Heart left ventricle (tissue), 16 donors: ENCODE measurements around the gene TBC1D8. TPM values are rescaled to one million over a fixed set of nuclear protein-coding genes. Genes with fewer than 3 reads are reported as not detected.
A peak's percentile ranks its signal among the peaks of the same experiment; 100 is the strongest.

Source experiments
- ATAC-seq, 4 donors: fragments of 200-7000 bp; cut with Tn5 transposase; one replicate each; pipeline ENCODE4 v1.9.1; 2020 to 2022; ENCODE audit warnings: moderate library complexity in 4 of 4, mild to moderate bottlenecking in 3 of 4, moderate number of reproducible peaks in 1 of 4
- DNase-seq, 5 donors: peaks; one replicate each; pipeline ENCODE4 v3.0.0-alpha.2; 2020
- H3K27ac ChIP-seq, 12 donors: fragments of 200-600 bp; sonication (generic) in 4 of 12; one replicate each; pipeline versions ENCODE4 v1.5.0 to v1.8.0; 2016 to 2022; ENCODE audit warnings: mild to moderate bottlenecking in 2 of 12
- H3K27me3 ChIP-seq, 9 donors: fragments of 200-600 bp; sonication (generic) in 2 of 9; one replicate each; pipeline versions ENCODE4 v1.5.1 to v1.8.0; 2016 to 2022; ENCODE audit warnings: mild to moderate bottlenecking in 3 of 9
- H3K36me3 ChIP-seq, 9 donors: fragments of 200-600 bp; sonication (generic) in 2 of 9; one replicate each; pipeline versions ENCODE4 v1.5.0 to v1.8.0; 2018 to 2022; ENCODE audit warnings: mild to moderate bottlenecking in 2 of 9
- H3K4me1 ChIP-seq, 12 donors: fragments of 200-600 bp; sonication (generic) in 4 of 12; one replicate each; pipeline versions ENCODE4 v1.5.0 to v1.8.0; 2016 to 2022; ENCODE audit warnings: mild to moderate bottlenecking in 3 of 12
- H3K4me3 ChIP-seq, 12 donors: fragments of 200-600 bp; sonication (generic) in 4 of 12; one replicate each; pipeline versions ENCODE4 v1.5.0 to v1.8.0; 2017 to 2022; ENCODE audit warnings: mild to moderate bottlenecking in 9 of 12, moderate library complexity in 4 of 12
- H3K9me3 ChIP-seq, 12 donors: fragments of 200-600 bp; sonication (generic) in 4 of 12; one replicate each; pipeline versions ENCODE4 v1.5.0 to v1.8.0; 2016 to 2022; ENCODE audit warnings: mild to moderate bottlenecking in 1 of 12
- POLR2A ChIP-seq, 2 donors: fragments of 450-650 bp; IDR thresholded peaks; one replicate each; pipeline ENCODE4 v1.6.1; 2017; ENCODE audit warnings: antibody characterized with exemption in 2 of 2, mild to moderate bottlenecking in 2 of 2, moderate library complexity in 2 of 2
- WGBS, 4 donors: extraction: QIAGEN DNeasy Blood & Tissue Kit in 2 of 4; methylation state at CpG; one replicate each; pipeline versions ENCODE4 v1.1.5 to v1.1.7; 2013 to 2018; 5-methylcytosine and 5-hydroxymethylcytosine counted together
- intact Hi-C, 10 donors: fragments of 100-400 bp; cut with DNase I; formaldehyde crosslinking; loops; one replicate each; pipeline versions ENCODE4 v1.11.1 to v1.14.2; 2022
- polyA plus RNA-seq, 2 donors: library from polyadenylated mRNA; stranded (reverse); fragments of 200-250 nt; gene quantifications; one replicate each; pipeline ENCODE4 v1.2.3, GENCODE V29; 2013
- total RNA-seq, 9 donors: library from RNA; depleted of rRNA in 2 of 9; stranded (reverse); fragments of >200 nt in 2 of 9; fragmentation: NEBNext Ultra II Directional in 3 of 9; extraction: Animal tissue kit (Norgen Biotek cat#: 25700) in 3 of 9; gene quantifications; one replicate each; pipeline versions ENCODE4 v1.1.0 to v1.2.4, GENCODE V29; 2016 to 2023
- TF ChIP-seq, protein P1 (sequence below), 12 donors: fragments of 200-600 bp; sonication (generic) in 4 of 12; IDR thresholded peaks; one replicate each; pipeline versions ENCODE4 v1.5.0 to v1.8.0; 2018 to 2022; ENCODE audit warnings: antibody characterized with exemption in 12 of 12, mild to moderate bottlenecking in 5 of 12
- donor health status: ischemic (EF 13 %, LVEDD 7.1; RV severe dilation, severe dysfunction).
- donor health status: healthy with polysubstance abuse.
- donor health status: DM: no; HTN: yes; CAD: no.
- donor health status: DM: no; HTN: no; CAD: no.
- donor health status: ischemic (EF 25% LVEDD 6.9; RV normal size, moderate dysfunction).
- donor health status: ischemic (EF 25% LVEDD 5.7; RV mildly dilated, moderate dysfunction).
- donor health status: healthy.
- donor health status: DM: yes; HTN: yes; CAD: no.
- donor health status: ischemic (EF 35%, LVEDD 5.7; RV mildly dilated, moderate dysfunction).
- donor health status: nonischemic (EF 11% LVEDD 7.7; RV severe dilation, severe dysfunction).
- donor health status: DM: yes; HTN: yes; CAD: no.
- donor health status: PGD.
- donor health status: ischemic (EF 29% LVEDD 5.4; RV normal size, mild dysfunction).
- donor health status: nonischemic (EF 23%, LVEDD 6.1; RV moderate dilation, normal function).

TBC1D8 gene
- total and polyA plus RNA-seq, 11 donors = 30.1 to 61.7 (median 42.9) TPM

DNA sequence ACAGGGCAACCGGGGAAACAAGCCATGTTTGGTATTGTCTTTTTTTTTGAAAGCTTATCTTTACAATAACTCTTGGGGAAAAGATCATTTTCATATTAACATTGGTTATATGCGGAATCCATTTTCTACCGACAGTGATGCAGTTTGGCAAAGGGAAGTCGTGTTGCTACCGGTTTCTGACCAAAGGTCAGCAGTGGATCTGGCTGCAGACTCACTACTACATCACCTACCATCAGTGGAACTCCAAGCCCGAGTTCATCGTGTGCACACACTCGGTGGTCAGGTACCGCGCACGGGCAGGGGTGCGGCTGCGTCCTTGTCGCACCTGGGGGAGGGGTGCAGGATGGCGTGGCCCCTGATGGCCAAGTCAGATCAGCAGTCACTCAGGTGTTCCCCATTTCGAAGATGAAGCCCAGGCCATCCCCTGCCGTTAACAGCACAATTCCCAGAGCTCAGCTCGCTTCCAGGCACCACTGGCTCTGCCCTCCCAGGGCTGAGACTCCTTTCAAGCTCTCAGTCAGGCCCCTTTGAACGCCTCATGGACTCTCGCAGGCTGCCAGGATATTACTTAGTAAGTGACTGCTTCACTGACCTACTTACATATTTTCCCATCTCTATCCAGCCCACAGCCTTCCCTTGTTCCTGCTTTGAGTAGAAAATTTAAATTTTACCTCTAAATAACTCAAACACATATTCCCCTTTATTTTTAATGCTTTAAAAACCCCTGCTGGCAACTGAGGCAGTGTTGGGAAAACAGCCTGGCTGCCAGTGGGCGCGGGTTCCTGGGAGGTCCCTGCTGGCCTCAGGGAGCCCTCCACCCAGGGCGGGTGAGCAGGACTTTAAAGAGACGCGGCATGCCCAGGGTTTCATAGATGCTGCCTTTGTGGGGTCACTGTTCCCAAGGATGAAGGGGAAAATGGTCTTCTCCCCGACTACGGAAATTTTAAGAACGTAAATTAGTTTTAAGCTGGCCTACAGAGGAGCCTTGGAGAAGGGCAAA, 182.7 kb downstream of the TBC1D8 start:
- TF ChIP-seq, protein P1, sequence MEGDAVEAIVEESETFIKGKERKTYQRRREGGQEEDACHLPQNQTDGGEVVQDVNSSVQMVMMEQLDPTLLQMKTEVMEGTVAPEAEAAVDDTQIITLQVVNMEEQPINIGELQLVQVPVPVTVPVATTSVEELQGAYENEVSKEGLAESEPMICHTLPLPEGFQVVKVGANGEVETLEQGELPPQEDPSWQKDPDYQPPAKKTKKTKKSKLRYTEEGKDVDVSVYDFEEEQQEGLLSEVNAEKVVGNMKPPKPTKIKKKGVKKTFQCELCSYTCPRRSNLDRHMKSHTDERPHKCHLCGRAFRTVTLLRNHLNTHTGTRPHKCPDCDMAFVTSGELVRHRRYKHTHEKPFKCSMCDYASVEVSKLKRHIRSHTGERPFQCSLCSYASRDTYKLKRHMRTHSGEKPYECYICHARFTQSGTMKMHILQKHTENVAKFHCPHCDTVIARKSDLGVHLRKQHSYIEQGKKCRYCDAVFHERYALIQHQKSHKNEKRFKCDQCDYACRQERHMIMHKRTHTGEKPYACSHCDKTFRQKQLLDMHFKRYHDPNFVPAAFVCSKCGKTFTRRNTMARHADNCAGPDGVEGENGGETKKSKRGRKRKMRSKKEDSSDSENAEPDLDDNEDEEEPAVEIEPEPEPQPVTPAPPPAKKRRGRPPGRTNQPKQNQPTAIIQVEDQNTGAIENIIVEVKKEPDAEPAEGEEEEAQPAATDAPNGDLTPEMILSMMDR (IDR thresholded peaks at IDR 0.05) = no peak
- no peak for TF ChIP-seq POLR2A (IDR thresholded peaks at IDR 0.05)
- ATAC-seq = peak in 1 of 4 donors; percentile 25
- Histone ChIP-seq H3K4me1 (no peaks in the 10 kb centered on the region), H3K36me3 (peaks cover 0 to 89% (median 56%) of the 10 kb centered on the region in 9 donors), H3K9me3 (no peaks in the 10 kb centered on the region), H3K4me3 (no peak overlapping the region), H3K27ac (no peak overlapping the region), H3K27me3 (no peaks in the 10 kb centered on the region)
- DNase-seq = no peak
- intact Hi-C loops = no loop called here
- WGBS, 4 donors = 90 to 93% (median 91%) methylated on average over 24 to 28 of the region's 28 CpGs

GRCh38 chr2:100967716-100968115, 183.5 kb downstream of the TBC1D8 start:
- Histone ChIP-seq H3K4me3 (no peak overlapping the region), H3K36me3 (peaks cover 0 to 82% (median 48%) of the 10 kb centered on the region in 9 donors), H3K9me3 (no peaks in the 10 kb centered on the region), H3K4me1 (peaks cover 0 to 5% (median 0%) of the 10 kb centered on the region in 12 donors), H3K27ac (no peak overlapping the region), H3K27me3 (no peaks in the 10 kb centered on the region)
- TF ChIP-seq POLR2A (IDR thresholded peaks at IDR 0.05) = no peak
- TF ChIP-seq, protein P1 (IDR thresholded peaks at IDR 0.05) = no peak
- DNase-seq (no peak), ATAC-seq (no peak)
- WGBS, 4 donors = 83 to 91% (median 90%) methylated on average over 8 of the region's 8 CpGs
- intact Hi-C loops = no loop called here

DNA sequence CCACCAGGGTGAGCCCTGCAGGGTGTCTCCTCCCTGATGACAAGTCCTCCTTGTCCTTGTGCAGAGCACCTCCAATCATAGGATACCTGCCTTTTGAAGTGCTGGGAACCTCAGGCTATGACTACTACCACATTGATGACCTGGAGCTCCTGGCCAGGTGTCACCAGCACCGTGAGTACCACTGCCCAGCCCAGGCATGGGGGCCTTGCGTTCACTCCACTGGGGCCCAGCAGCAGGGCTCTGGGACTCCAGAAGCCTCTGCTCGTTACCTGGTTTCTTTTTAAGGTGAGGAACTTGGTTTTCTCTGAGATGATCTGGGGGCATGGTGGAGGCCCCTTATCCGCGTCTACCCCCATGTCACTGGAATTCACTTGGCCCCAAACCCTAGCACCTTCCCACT, 185.6 kb downstream of the TBC1D8 start:
- WGBS, 4 donors = 96 to 99% (median 98%) methylated on average over 5 of the region's 5 CpGs
- Histone ChIP-seq H3K4me3 (no peak overlapping the region), H3K27me3 (no peaks in the 10 kb centered on the region), H3K4me1 (peaks cover 0 to 14% (median 7%) of the 10 kb centered on the region in 12 donors), H3K9me3 (no peaks in the 10 kb centered on the region), H3K36me3 (peaks cover 0 to 61% (median 30%) of the 10 kb centered on the region in 9 donors), H3K27ac (no peak overlapping the region)
- TF ChIP-seq, protein P1 (IDR thresholded peaks at IDR 0.05) = no peak
- no peak for TF ChIP-seq POLR2A (IDR thresholded peaks at IDR 0.05)
- intact Hi-C loops = no loop called here
- DNase-seq (no peak), ATAC-seq (no peak)

DNA sequence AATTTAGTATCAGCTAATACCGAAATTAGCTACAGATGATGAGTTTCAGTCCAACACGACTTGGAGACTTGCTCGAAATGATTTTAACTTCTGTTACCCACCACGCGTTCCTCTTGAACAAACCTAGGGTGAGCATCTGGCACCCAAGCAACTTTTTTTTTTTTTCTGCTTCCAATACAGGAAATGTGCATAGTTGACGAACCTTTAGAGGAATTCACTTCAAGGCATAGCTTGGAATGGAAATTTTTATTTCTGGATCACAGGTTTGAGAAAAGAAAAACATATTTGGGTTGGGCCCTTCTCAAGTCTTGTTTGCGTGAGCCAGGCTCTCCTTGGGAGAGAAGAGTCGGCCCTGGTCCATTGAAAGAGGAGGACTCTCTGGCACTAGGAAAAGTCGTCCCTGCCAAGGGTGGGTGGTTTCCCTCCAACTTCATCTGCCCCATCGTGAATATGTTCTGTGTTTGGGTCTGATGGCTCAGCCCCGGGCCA, 186.5 kb downstream of the TBC1D8 start:
- no peak for DNase-seq
- peak overlapping the region in 1 of 12 donors; percentile 13 for H3K27ac ChIP-seq

More for the DNA sequence above, 186.5 kb downstream of the TBC1D8 start:
- 69 to 82% (median 73%) methylated on average over 11 of the region's 11 CpGs for WGBS, 4 donors
- TF ChIP-seq, protein P1 (IDR thresholded peaks at IDR 0.05) = no peak
- no peak for TF ChIP-seq POLR2A (IDR thresholded peaks at IDR 0.05)
- no peak for ATAC-seq
- no peak overlapping the region for H3K4me3 ChIP-seq
- intact Hi-C loops = no loop called here
- no peaks in the 10 kb centered on the region for H3K27me3 ChIP-seq
- H3K9me3 ChIP-seq = no peaks in the 10 kb centered on the region
- peaks cover 0 to 52% (median 21%) of the 10 kb centered on the region in 9 donors for H3K36me3 ChIP-seq
- peaks cover 0 to 14% (median 7%) of the 10 kb centered on the region in 12 donors for H3K4me1 ChIP-seq
